HG02970 (cell line): ENCODE data around the gene RAPGEF5.

Experiments
- ATAC-seq: cut with Tn5 transposase; IDR thresholded peaks from one replicate; pipeline ENCODE4 v1.9.1; 2021; ENCODE audit warnings: mild to moderate bottlenecking, moderate library complexity, moderate number of reproducible peaks; ENCODE audit not compliant: unreplicated experiment, low FRiP score

The RAPGEF5 gene

GRCh38 chr7:22356701-22357310 is at the start of gene RAPGEF5:
Gene RAPGEF5 (minus strand): TSS chr7:22357154. CDS start chr7:22357060, 94 bp downstream.
- ATAC-seq = peak; percentile 66

- ATAC-seq = no peak
These were observed 49.8 kb upstream of the RAPGEF5 start for GRCh38 chr7:22406715-22407114.

GRCh38 chr7:22404421-22405023 is 47.6 kb upstream of the RAPGEF5 start:
- no peak for ATAC-seq

GRCh38 chr7:22403344-22403743 is 46.4 kb upstream of the RAPGEF5 start:
- no peak for ATAC-seq

- ATAC-seq = no peak
These were observed 45.3 kb upstream of the RAPGEF5 start for GRCh38 chr7:22402250-22402649.

GRCh38 chr7:22400936-22401553 is 44.1 kb upstream of the RAPGEF5 start:
- ATAC-seq = no peak

GRCh38 chr7:22400150-22400814 is 43.3 kb upstream of the RAPGEF5 start:
- ATAC-seq = no peak

- ATAC-seq = no peak
These were observed 42.6 kb upstream of the RAPGEF5 start for GRCh38 chr7:22399546-22399945.

- ATAC-seq = no peak
These were observed 42.1 kb upstream of the RAPGEF5 start for GRCh38 chr7:22399091-22399490.

GRCh38 chr7:22397981-22398380 is 41.0 kb upstream of the RAPGEF5 start:
- no peak for ATAC-seq

- no peak for ATAC-seq
These were observed 38.3 kb upstream of the RAPGEF5 start for GRCh38 chr7:22395222-22395621.

GRCh38 chr7:22394739-22395138 is 37.8 kb upstream of the RAPGEF5 start:
- ATAC-seq = no peak

GRCh38 chr7:22393913-22394729 is 37.2 kb upstream of the RAPGEF5 start:
- no peak for ATAC-seq

- ATAC-seq = no peak
These were observed 33.6 kb upstream of the RAPGEF5 start for GRCh38 chr7:22390516-22390915.

- no peak for ATAC-seq
These were observed 32.9 kb upstream of the RAPGEF5 start for GRCh38 chr7:22389892-22390291.

GRCh38 chr7:22387583-22387982 is 30.6 kb upstream of the RAPGEF5 start:
- no peak for ATAC-seq

- no peak for ATAC-seq
These were observed 29.9 kb upstream of the RAPGEF5 start for GRCh38 chr7:22386865-22387264.

- ATAC-seq = no peak
These were observed 29.4 kb upstream of the RAPGEF5 start for GRCh38 chr7:22386206-22386858.

- no peak for ATAC-seq
These were observed 28.4 kb upstream of the RAPGEF5 start for GRCh38 chr7:22385326-22385725.

- ATAC-seq = no peak
These were observed 23.4 kb upstream of the RAPGEF5 start for GRCh38 chr7:22380333-22380732.
